GM23338 (cell line): Measurements from ENCODE around the gene PPP2R5A. TPM values are rescaled to one million over a fixed set of nuclear protein-coding genes. Genes with fewer than 3 reads are reported as not detected.

Experiments
- ATAC-seq: fragments of 200-7000 bp; cut with Tn5 transposase; 3 replicates; pipeline ENCODE4 v1.9.1; 2020
- DNase-seq: peaks from one replicate; pipeline ENCODE4 v3.0.0-alpha.2; 2015; ENCODE audit warnings: low spot score
- H2AFZ ChIP-seq: fragments of 200-600 bp; sonication (generic); 2 replicates; pipeline ENCODE4 v1.8.0; 2016; ENCODE audit warnings: antibody characterized with exemption, mild to moderate bottlenecking, moderate library complexity
- H3F3A ChIP-seq: fragments of 200-600 bp; sonication (generic); replicated peaks from 2 replicates; pipeline ENCODE4 v1.8.0; 2017; ENCODE audit warnings: antibody characterized with exemption, mixed run types, low read depth
- H3K27ac ChIP-seq: fragments of 200-600 bp; sonication (generic); 2 replicates; pipeline ENCODE4 v1.6.1; 2016; ENCODE audit warnings: low read depth
- H3K27me3 ChIP-seq: fragments of 200-600 bp; sonication (generic); 2 replicates; pipeline ENCODE4 v1.8.0; 2016; ENCODE audit warnings: mild to moderate bottlenecking, mixed run types, moderate library complexity; ENCODE audit not compliant: insufficient read depth
- H3K36me3 ChIP-seq: fragments of 200-600 bp; sonication (generic); 2 replicates; pipeline ENCODE4 v1.8.0; 2016; ENCODE audit warnings: mild to moderate bottlenecking; ENCODE audit not compliant: insufficient read depth
- H3K4me1 ChIP-seq: fragments of 200-600 bp; sonication (generic); 2 replicates; pipeline ENCODE4 v1.8.0; 2016; ENCODE audit warnings: mild to moderate bottlenecking, moderate library complexity; ENCODE audit not compliant: insufficient read depth
- H3K4me2 ChIP-seq: fragments of 200-600 bp; sonication (generic); 2 replicates; pipeline ENCODE4 v1.7.1; 2017; ENCODE audit warnings: mixed run types
- H3K4me3 ChIP-seq: fragments of 200-600 bp; sonication (generic); 2 replicates; pipeline ENCODE4 v1.6.1; 2016; ENCODE audit warnings: mixed run types
- H3K79me2 ChIP-seq: fragments of 200-600 bp; sonication (generic); replicated peaks from 2 replicates; pipeline ENCODE4 v1.8.0; 2017; ENCODE audit warnings: mild to moderate bottlenecking; ENCODE audit not compliant: insufficient read depth
- H3K9me2 ChIP-seq: fragments of 200-600 bp; sonication (generic); 2 replicates; pipeline ENCODE4 v1.8.0; 2017; ENCODE audit not compliant: insufficient read depth
- H4K20me1 ChIP-seq: fragments of 200-600 bp; sonication (generic); replicated peaks from 2 replicates; pipeline ENCODE4 v1.8.0; 2017; ENCODE audit warnings: mild to moderate bottlenecking; ENCODE audit not compliant: insufficient read depth
- H3K27ac Mint-ChIP-seq: 2 replicates; pipeline ENCODE4 v1.8.0; 2020; ENCODE audit warnings: inconsistent platforms, mild to moderate bottlenecking, moderate library complexity, mixed read lengths
- H3K27me3 Mint-ChIP-seq: 3 replicates; pipeline ENCODE4 v1.8.0; 2022; ENCODE audit warnings: low read depth, mild to moderate bottlenecking, moderate library complexity, mixed read lengths, inconsistent platforms; ENCODE audit not compliant: insufficient read depth, poor library complexity
- H3K36me3 Mint-ChIP-seq: 3 replicates; pipeline ENCODE4 v1.8.0; 2021; ENCODE audit warnings: low read depth, mild to moderate bottlenecking, inconsistent platforms, moderate library complexity, mixed read lengths
- H3K4me1 Mint-ChIP-seq: 3 replicates; pipeline ENCODE4 v1.8.0; 2020; ENCODE audit warnings: mild to moderate bottlenecking, inconsistent platforms, mixed read lengths
- H3K4me3 Mint-ChIP-seq: 3 replicates; pipeline ENCODE4 v1.8.0; 2021; ENCODE audit warnings: moderate library complexity, mild to moderate bottlenecking, inconsistent platforms, mixed read lengths
- H3K9me3 Mint-ChIP-seq: 3 replicates; pipeline ENCODE4 v1.8.0; 2020; ENCODE audit warnings: moderate library complexity, mild to moderate bottlenecking, inconsistent platforms, mixed read lengths
- CREB1 ChIP-seq: fragments of 250-450 bp; sonication (Bioruptor Pico); IDR thresholded peaks from 2 replicates; pipeline ENCODE4 v1.5.0; 2020; ENCODE audit warnings: low read depth, mild to moderate bottlenecking, moderate library complexity
- EZH2 ChIP-seq: fragments of 200-600 bp; sonication (generic); IDR thresholded peaks from one replicate; pipeline ENCODE4 v1.8.0; 2017; ENCODE audit warnings: antibody characterized with exemption, mild to moderate bottlenecking, low read depth; ENCODE audit not compliant: unreplicated experiment
- EZH2phosphoT487 ChIP-seq: fragments of 200-600 bp; sonication (generic); IDR thresholded peaks from one replicate; pipeline ENCODE4 v1.8.1; 2018; ENCODE audit warnings: antibody characterized with exemption; ENCODE audit not compliant: unreplicated experiment
- JUNB ChIP-seq: IDR thresholded peaks from one replicate; pipeline ENCODE4 v1.6.1; 2016; ENCODE audit warnings: antibody characterized with exemption; ENCODE audit not compliant: unreplicated experiment
- NANOG ChIP-seq: IDR thresholded peaks from 2 replicates; pipeline ENCODE4 v1.6.1; 2016; ENCODE audit warnings: antibody characterized with exemption, borderline replicate concordance
- POLR2AphosphoS5 ChIP-seq: IDR thresholded peaks from 2 replicates; pipeline ENCODE4 v1.6.1; 2016; ENCODE audit warnings: antibody characterized with exemption, low read depth
- STAT1 ChIP-seq: IDR thresholded peaks from one replicate; pipeline ENCODE4 v1.6.1; 2016; ENCODE audit warnings: antibody characterized with exemption; ENCODE audit not compliant: unreplicated experiment
- ZNF331 ChIP-seq: fragments of 250-450 bp; sonication (Bioruptor Pico); IDR thresholded peaks from 2 replicates; pipeline ENCODE4 v1.5.0; 2020; ENCODE audit warnings: low read depth, mild to moderate bottlenecking, moderate library complexity
- ZNF462 ChIP-seq: fragments of 250-450 bp; sonication (Bioruptor Pico); IDR thresholded peaks from 2 replicates; pipeline ENCODE4 v1.5.0; 2020; ENCODE audit warnings: mild to moderate bottlenecking, moderate library complexity
- polyA plus RNA-seq: library from polyadenylated mRNA; unstranded; fragments of >200 nt; fragmentation: Nextera tagmentation; extraction: Ambion mirVana; gene quantifications from 2 replicates; pipeline ENCODE4 v1.2.1, GENCODE V29; 2016
- total RNA-seq: library from RNA; depleted of rRNA; stranded (reverse); fragments of >200 nt; shearing (Covaris generic); gene quantifications from 2 replicates; pipeline ENCODE4 v1.2.3, GENCODE V29; 2014
- TF ChIP-seq, protein P1 (sequence below): IDR thresholded peaks from 2 replicates; pipeline ENCODE4 v1.6.1; 2016; ENCODE audit warnings: antibody characterized with exemption

The PPP2R5A gene
- total and polyA plus RNA-seq, 2 experiments from 2014 or later = 16.2 to 43.5 TPM

GRCh38 chr1:212242985-212243308 lies 42.3 kb upstream of the PPP2R5A start (continued):
- TF ChIP-seq, protein P1, sequence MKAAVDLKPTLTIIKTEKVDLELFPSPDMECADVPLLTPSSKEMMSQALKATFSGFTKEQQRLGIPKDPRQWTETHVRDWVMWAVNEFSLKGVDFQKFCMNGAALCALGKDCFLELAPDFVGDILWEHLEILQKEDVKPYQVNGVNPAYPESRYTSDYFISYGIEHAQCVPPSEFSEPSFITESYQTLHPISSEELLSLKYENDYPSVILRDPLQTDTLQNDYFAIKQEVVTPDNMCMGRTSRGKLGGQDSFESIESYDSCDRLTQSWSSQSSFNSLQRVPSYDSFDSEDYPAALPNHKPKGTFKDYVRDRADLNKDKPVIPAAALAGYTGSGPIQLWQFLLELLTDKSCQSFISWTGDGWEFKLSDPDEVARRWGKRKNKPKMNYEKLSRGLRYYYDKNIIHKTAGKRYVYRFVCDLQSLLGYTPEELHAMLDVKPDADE = no peak
- TF ChIP-seq POLR2AphosphoS5 (no peak), JUNB (no peak), ZNF331 (CRISPR knock-in tag) (no peak), EZH2 (no peak), EZH2phosphoT487 (no peak), NANOG (no peak), CREB1 (no peak)

- Histone ChIP-seq H3K27me3 (no peaks in the 10 kb centered on the region), H3F3A (no peaks in the 10 kb centered on the region), H3K4me2 (no peak overlapping the region), H3K4me3 (no peak overlapping the region), H3K27ac (no peak overlapping the region), H2AFZ (no peak overlapping the region), H3K36me3 (no peaks in the 10 kb centered on the region), H4K20me1 (no peaks in the 10 kb centered on the region), H3K4me1 (no peaks in the 10 kb centered on the region), H3K9me2 (no peaks in the 10 kb centered on the region), H3K79me2 (no peaks in the 10 kb centered on the region)
- Mint-ChIP-seq H3K4me3 (no peak overlapping the region), H3K27me3 (no peaks in the 10 kb centered on the region), H3K9me3 (no peaks in the 10 kb centered on the region), H3K36me3 (no peaks in the 10 kb centered on the region), H3K27ac (no peak overlapping the region), H3K4me1 (no peaks in the 10 kb centered on the region)
- no peak for DNase-seq
- ATAC-seq = no peak
- TF ChIP-seq ZNF462 (CRISPR knock-in tag) = no peak
- no peak for TF ChIP-seq NANOG
- no peak for TF ChIP-seq EZH2
- no peak for TF ChIP-seq STAT1
- TF ChIP-seq, protein P1 = no peak
Observed at GRCh38 chr1:212244441-212244840, 40.8 kb upstream of the PPP2R5A start.
